SJSA1 (cell line): Measurements from ENCODE around the gene HABP4. TPM values are rescaled to one million over a fixed set of nuclear protein-coding genes. Genes with fewer than 3 reads are reported as not detected.

Source experiments
- DNase-seq, 2 experiments: peaks; one replicate each; pipeline ENCODE4 v3.0.0-alpha.2; 2015 to 2020; ENCODE audit warnings: low spot score in 2 of 2, low read depth in 1 of 2
- H3K27ac ChIP-seq: fragments of 250-450 bp; sonication (Bioruptor Pico); 2 replicates; pipeline ENCODE4 v1.5.1; 2020; ENCODE audit warnings: mild to moderate bottlenecking, moderate library complexity
- H3K27me3 ChIP-seq: fragments of 250-450 bp; sonication (Bioruptor Pico); replicated peaks from 2 replicates; pipeline ENCODE4 v1.5.1; 2020; ENCODE audit warnings: mild to moderate bottlenecking, moderate library complexity
- H3K36me3 ChIP-seq: fragments of 250-450 bp; sonication (Bioruptor Pico); 2 replicates; pipeline ENCODE4 v1.5.1; 2020; ENCODE audit warnings: mild to moderate bottlenecking
- H3K4me1 ChIP-seq: fragments of 250-450 bp; sonication (Bioruptor Pico); replicated peaks from 2 replicates; pipeline ENCODE4 v1.6.1; 2021; ENCODE audit warnings: mild to moderate bottlenecking
- H3K4me3 ChIP-seq: fragments of 250-450 bp; sonication (Bioruptor Pico); 2 replicates; pipeline ENCODE4 v1.5.1; 2020; ENCODE audit warnings: mild to moderate bottlenecking
- H3K9me3 ChIP-seq: fragments of 250-450 bp; sonication (Bioruptor Pico); replicated peaks from 2 replicates; pipeline ENCODE4 v1.5.1; 2020; ENCODE audit warnings: mild to moderate bottlenecking
- total RNA-seq: library from RNA; depleted of rRNA; stranded (reverse); fragments of >200 nt; shearing (Covaris generic); gene quantifications from 2 replicates; pipeline ENCODE4 v1.2.3, GENCODE V29; 2014

The HABP4 gene
- total RNA-seq, 1 experiment from 2014 or later: 30.7 TPM

GRCh38 chr9:96447406-96447805 is 2.6 kb upstream of the HABP4 start:
- DNase-seq: peak in 1 of 2 experiments; percentile 1
- H3K9me3 ChIP-seq: 0 out of 2 replicates have a peak, but pooled peaks cover 2% of the 10 kb centered on the region
- no peaks in the 10 kb centered on the region for H3K27me3 ChIP-seq
- no peak overlapping the region for H3K4me3 ChIP-seq
- peaks cover 5% of the 10 kb centered on the region for H3K4me1 ChIP-seq
- no peaks in the 10 kb centered on the region; the same call in 1 of the 2 replicates for H3K36me3 ChIP-seq
- no peak overlapping the region for H3K27ac ChIP-seq

- Histone ChIP-seq H3K27ac (no peak overlapping the region), H3K4me3 (no peak overlapping the region), H3K4me1 (peaks cover 7% of the 10 kb centered on the region), H3K9me3 (0 out of 2 replicates have a peak, but pooled peaks cover 2% of the 10 kb centered on the region), H3K27me3 (no peaks in the 10 kb centered on the region), H3K36me3 (no peaks in the 10 kb centered on the region; the same call in 1 of the 2 replicates)
- peak in 1 of 2 experiments; percentile 4 for DNase-seq
These were observed 1.3 kb upstream of the HABP4 start for GRCh38 chr9:96448546-96449170.

- DNase-seq: no peak
- Histone ChIP-seq H3K4me1 (peaks cover 7% of the 10 kb centered on the region), H3K9me3 (0 out of 2 replicates have a peak, but pooled peaks cover 2% of the 10 kb centered on the region), H3K36me3 (no peaks in the 10 kb centered on the region; the same call in 1 of the 2 replicates), H3K27ac (no peak overlapping the region), H3K4me3 (peak overlapping the region; percentile 93), H3K27me3 (no peaks in the 10 kb centered on the region)
These were observed 485 bp upstream of the HABP4 start for GRCh38 chr9:96449523-96449844.

- Histone ChIP-seq H3K4me3 (peak overlapping the region; percentile 93), H3K4me1 (peaks cover 7% of the 10 kb centered on the region), H3K9me3 (0 out of 2 replicates have a peak, but pooled peaks cover 2% of the 10 kb centered on the region), H3K27ac (0 out of 2 replicates have a peak overlapping the region, but pooled peaks have one; percentile 59), H3K27me3 (no peaks in the 10 kb centered on the region), H3K36me3 (no peaks in the 10 kb centered on the region; the same call in 1 of the 2 replicates)
- DNase-seq: peak; percentile 30 to 41
These were observed 902 bp downstream of the HABP4 start for GRCh38 chr9:96450613-96451528.

GRCh38 chr9:96453625-96454024 is 3.7 kb downstream of the HABP4 start:
- DNase-seq: no peak
- Histone ChIP-seq H3K27me3 (no peaks in the 10 kb centered on the region), H3K36me3 (peaks cover under 1% of the 10 kb centered on the region), H3K9me3 (0 out of 2 replicates have a peak, but pooled peaks cover 2% of the 10 kb centered on the region), H3K27ac (no peak overlapping the region), H3K4me1 (peaks cover 7% of the 10 kb centered on the region), H3K4me3 (no peak overlapping the region)

- Histone ChIP-seq H3K4me3 (no peak overlapping the region), H3K36me3 (peaks cover 17% of the 10 kb centered on the region), H3K27ac (no peak overlapping the region), H3K4me1 (peaks cover 24% of the 10 kb centered on the region), H3K9me3 (no peaks in the 10 kb centered on the region), H3K27me3 (no peaks in the 10 kb centered on the region)
- no peak for DNase-seq
These were observed 7.3 kb downstream of the HABP4 start for GRCh38 chr9:96457266-96457665.

- Histone ChIP-seq H3K9me3 (no peaks in the 10 kb centered on the region), H3K4me3 (no peak overlapping the region), H3K27ac (no peak overlapping the region), H3K36me3 (peaks cover 17% of the 10 kb centered on the region), H3K27me3 (no peaks in the 10 kb centered on the region), H3K4me1 (peaks cover 21% of the 10 kb centered on the region)
- no peak for DNase-seq
These were observed 8.3 kb downstream of the HABP4 start for GRCh38 chr9:96458226-96458625.

- DNase-seq: peak in 1 of 2 experiments; percentile 49
- Histone ChIP-seq H3K4me3 (no peak overlapping the region), H3K36me3 (peaks cover 22% of the 10 kb centered on the region), H3K4me1 (peaks cover 21% of the 10 kb centered on the region), H3K27me3 (no peaks in the 10 kb centered on the region), H3K27ac (peak overlapping the region; percentile 13; the same call in 1 of the 2 replicates), H3K9me3 (no peaks in the 10 kb centered on the region)
These were observed 9.5 kb downstream of the HABP4 start for GRCh38 chr9:96459268-96460007.

GRCh38 chr9:96460470-96460869 is 10.5 kb downstream of the HABP4 start:
- Histone ChIP-seq H3K4me1 (peaks cover 21% of the 10 kb centered on the region), H3K4me3 (no peak overlapping the region), H3K27me3 (no peaks in the 10 kb centered on the region), H3K9me3 (no peaks in the 10 kb centered on the region), H3K36me3 (peaks cover 29% of the 10 kb centered on the region), H3K27ac (0 out of 2 replicates have a peak overlapping the region, but pooled peaks have one; percentile 13)
- DNase-seq: no peak

- Histone ChIP-seq H3K4me1 (peaks cover 21% of the 10 kb centered on the region), H3K4me3 (no peak overlapping the region), H3K27ac (0 out of 2 replicates have a peak overlapping the region, but pooled peaks have one; percentile 13), H3K9me3 (no peaks in the 10 kb centered on the region), H3K36me3 (peaks cover 33% of the 10 kb centered on the region), H3K27me3 (no peaks in the 10 kb centered on the region)
- no peak for DNase-seq
These were observed 10.9 kb downstream of the HABP4 start for GRCh38 chr9:96460882-96461281.

GRCh38 chr9:96461336-96461735 is 11.4 kb downstream of the HABP4 start:
- Histone ChIP-seq H3K36me3 (peaks cover 36% of the 10 kb centered on the region), H3K27ac (no peak overlapping the region), H3K27me3 (no peaks in the 10 kb centered on the region), H3K4me1 (peaks cover 21% of the 10 kb centered on the region), H3K4me3 (no peak overlapping the region), H3K9me3 (no peaks in the 10 kb centered on the region)
- no peak for DNase-seq

- Histone ChIP-seq H3K27ac (no peak overlapping the region), H3K4me1 (peaks cover 21% of the 10 kb centered on the region), H3K27me3 (no peaks in the 10 kb centered on the region), H3K9me3 (no peaks in the 10 kb centered on the region), H3K4me3 (no peak overlapping the region), H3K36me3 (peaks cover 42% of the 10 kb centered on the region)
- DNase-seq: no peak
These were observed 12.6 kb downstream of the HABP4 start for GRCh38 chr9:96462541-96462940.

- H3K27ac ChIP-seq: no peak overlapping the region
- peaks cover 13% of the 10 kb centered on the region for H3K4me1 ChIP-seq
- peaks cover 51% of the 10 kb centered on the region for H3K36me3 ChIP-seq
- DNase-seq: no peak
- no peaks in the 10 kb centered on the region for H3K9me3 ChIP-seq
- no peak overlapping the region for H3K4me3 ChIP-seq
- no peaks in the 10 kb centered on the region for H3K27me3 ChIP-seq
These were observed 14.5 kb downstream of the HABP4 start for GRCh38 chr9:96464426-96464825.
